Natural killer cell (primary cell): Measurements from ENCODE around the gene CDKAL1. TPM values are rescaled to one million over a fixed set of nuclear protein-coding genes. Genes with fewer than 3 reads are reported as not detected.
"Not testable (repeated sequence)": the region's sequence is repeated elsewhere in the genome, so short reads cannot be mapped to it uniquely, and the experiment has no call there.

Experiments
- ATAC-seq, 3 donors: fragments of 150-1000 bp in 2 of 3; fragments of 200-7000 bp in 1 of 3; cut with Tn5 transposase; 1 replicate in 1 of 3; 2 replicates in 2 of 3; pipeline ENCODE4 v1.10.0; 2021; ENCODE audit warnings: mild to moderate bottlenecking in 2 of 3, moderate library complexity in 2 of 3
- DNase-seq, 2 donors: peaks; one replicate each; pipeline versions ENCODE4 v3.0.0 to v3.0.0-alpha.2; 2013 to 2021; ENCODE audit warnings: mixed read lengths in 1 of 2
- H3K27ac ChIP-seq: one replicate; pipeline ENCODE4 v1.5.1; 2013; ENCODE audit warnings: mild to moderate bottlenecking, low read length
- H3K27me3 ChIP-seq: one replicate; pipeline ENCODE4 v1.6.1; 2013; ENCODE audit warnings: low read length; ENCODE audit not compliant: control insufficient read depth, insufficient read depth
- H3K36me3 ChIP-seq: one replicate; pipeline ENCODE4 v1.6.1; 2013; ENCODE audit warnings: low read length; ENCODE audit not compliant: control insufficient read depth, insufficient read depth
- H3K4me1 ChIP-seq: one replicate; pipeline ENCODE4 v1.6.1; 2013; ENCODE audit warnings: low read length; ENCODE audit not compliant: control insufficient read depth, insufficient read depth
- H3K4me3 ChIP-seq: one replicate; pipeline ENCODE4 v1.5.1; 2013; ENCODE audit warnings: low read length
- H3K9me3 ChIP-seq: one replicate; pipeline ENCODE4 v1.6.1; 2013; ENCODE audit warnings: low read length; ENCODE audit not compliant: control insufficient read depth, insufficient read depth
- H3K27ac Mint-ChIP-seq, 2 donors: one replicate each; pipeline ENCODE4 v1.8.0; 2022; ENCODE audit warnings: mild to moderate bottlenecking in 2 of 2, mixed read lengths in 2 of 2, moderate library complexity in 1 of 2
- H3K27me3 Mint-ChIP-seq, 2 donors: one replicate each; pipeline ENCODE4 v1.8.0; 2022; ENCODE audit warnings: low read depth in 2 of 2, mixed read lengths in 2 of 2
- H3K36me3 Mint-ChIP-seq: one replicate; pipeline ENCODE4 v1.8.0; 2022; ENCODE audit warnings: mixed read lengths
- H3K4me1 Mint-ChIP-seq, 2 donors: one replicate each; pipeline ENCODE4 v1.8.0; 2022; ENCODE audit warnings: mixed read lengths in 2 of 2
- H3K4me3 Mint-ChIP-seq: one replicate; pipeline ENCODE4 v1.8.0; 2022; ENCODE audit warnings: mild to moderate bottlenecking, moderate library complexity, mixed read lengths
- H3K9me3 Mint-ChIP-seq, 2 donors: one replicate each; pipeline ENCODE4 v1.8.0; 2022; ENCODE audit warnings: mixed read lengths in 2 of 2
- WGBS: methylation state at CpG from one replicate; pipeline ENCODE4 v1.1.7; 2013; ENCODE audit warnings: missing lambda C conversion rate; ENCODE audit not compliant: insufficient coverage; 5-methylcytosine and 5-hydroxymethylcytosine counted together
- intact Hi-C: fragments of 100-400 bp; cut with micrococcal nuclease; formaldehyde crosslinking; loops from one replicate; pipeline ENCODE4 v1.14.2; 2022
- total RNA-seq, 4 donors: library from RNA; stranded (reverse); fragments of 120-200 nt in 1 of 4; gene quantifications; one replicate each; pipeline versions ENCODE4 v1.2.3 to v1.2.4, GENCODE V29; 2013 to 2022
- TF ChIP-seq, protein P1 (sequence below): fragments of 200-600 bp; IDR thresholded peaks from one replicate; pipeline ENCODE4 v1.8.0; 2022; ENCODE audit warnings: antibody characterized with exemption

CDKAL1 gene
- total RNA-seq, 3 donors from 2014 or later (not counting 1 experiment from before 2014, with no cell fraction given), result 26.0 to 32.8 (median 28.9) TPM

DNA sequence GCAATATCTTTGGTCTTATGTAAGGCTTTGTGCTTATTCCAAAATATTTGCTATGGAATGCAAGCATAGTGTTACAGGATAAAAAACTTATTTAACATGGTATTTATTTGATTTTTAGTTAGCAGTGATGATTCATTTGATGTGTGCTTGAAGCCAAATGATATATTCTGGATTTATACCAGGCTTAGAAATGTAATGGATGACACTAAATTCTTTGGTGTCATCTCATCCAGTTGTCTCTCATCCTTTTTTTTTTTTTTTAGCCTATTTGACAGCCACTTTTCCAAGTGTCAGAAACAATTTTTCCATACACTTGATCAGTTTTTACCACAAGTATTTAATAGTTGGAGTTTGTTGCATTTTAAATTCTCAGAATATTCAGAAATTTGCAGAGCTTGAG is 515.3 kb downstream of the CDKAL1 start:
- Histone ChIP-seq H3K27ac (no peak overlapping the region), H3K36me3 (no peaks in the 10 kb centered on the region), H3K4me3 (no peak overlapping the region), H3K9me3 (no peaks in the 10 kb centered on the region), H3K4me1 (no peaks in the 10 kb centered on the region), H3K27me3 (no peaks in the 10 kb centered on the region)
- no peak for ATAC-seq
- no peak for DNase-seq
- intact Hi-C loops, result no loop called here
- no peaks in the 10 kb centered on the region for H3K4me1 Mint-ChIP-seq
- H3K9me3 Mint-ChIP-seq, result no peaks in the 10 kb centered on the region
- TF ChIP-seq, protein P1, sequence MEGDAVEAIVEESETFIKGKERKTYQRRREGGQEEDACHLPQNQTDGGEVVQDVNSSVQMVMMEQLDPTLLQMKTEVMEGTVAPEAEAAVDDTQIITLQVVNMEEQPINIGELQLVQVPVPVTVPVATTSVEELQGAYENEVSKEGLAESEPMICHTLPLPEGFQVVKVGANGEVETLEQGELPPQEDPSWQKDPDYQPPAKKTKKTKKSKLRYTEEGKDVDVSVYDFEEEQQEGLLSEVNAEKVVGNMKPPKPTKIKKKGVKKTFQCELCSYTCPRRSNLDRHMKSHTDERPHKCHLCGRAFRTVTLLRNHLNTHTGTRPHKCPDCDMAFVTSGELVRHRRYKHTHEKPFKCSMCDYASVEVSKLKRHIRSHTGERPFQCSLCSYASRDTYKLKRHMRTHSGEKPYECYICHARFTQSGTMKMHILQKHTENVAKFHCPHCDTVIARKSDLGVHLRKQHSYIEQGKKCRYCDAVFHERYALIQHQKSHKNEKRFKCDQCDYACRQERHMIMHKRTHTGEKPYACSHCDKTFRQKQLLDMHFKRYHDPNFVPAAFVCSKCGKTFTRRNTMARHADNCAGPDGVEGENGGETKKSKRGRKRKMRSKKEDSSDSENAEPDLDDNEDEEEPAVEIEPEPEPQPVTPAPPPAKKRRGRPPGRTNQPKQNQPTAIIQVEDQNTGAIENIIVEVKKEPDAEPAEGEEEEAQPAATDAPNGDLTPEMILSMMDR, result no peak
- no peaks in the 10 kb centered on the region for H3K36me3 Mint-ChIP-seq
- H3K27ac Mint-ChIP-seq, result no peak overlapping the region
- no peak overlapping the region for H3K4me3 Mint-ChIP-seq
- H3K27me3 Mint-ChIP-seq, result no peaks in the 10 kb centered on the region

DNA sequence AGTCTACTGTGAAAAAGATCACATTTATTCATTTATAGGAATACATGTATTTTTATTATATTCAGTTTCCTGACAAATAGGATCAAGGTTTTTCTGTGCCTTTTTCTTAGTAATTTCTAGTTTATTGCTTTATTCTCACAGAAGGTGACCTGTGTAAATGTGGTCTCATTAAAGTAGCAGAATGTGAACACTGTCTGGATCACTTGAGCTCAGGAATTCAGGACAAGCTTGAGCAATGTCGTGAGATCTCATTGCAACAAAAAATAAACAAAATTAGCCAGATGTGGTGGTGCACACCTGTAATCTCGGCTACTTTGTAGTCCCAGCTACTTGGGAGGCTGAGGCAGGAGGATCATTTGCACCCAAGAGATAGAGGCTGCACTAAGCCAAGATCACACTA is 516.7 kb downstream of the CDKAL1 start:
- H3K27ac Mint-ChIP-seq, result no peak overlapping the region
- Histone ChIP-seq H3K27me3 (no peaks in the 10 kb centered on the region), H3K4me3 (no peak overlapping the region), H3K9me3 (no peaks in the 10 kb centered on the region), H3K36me3 (no peaks in the 10 kb centered on the region), H3K4me1 (no peaks in the 10 kb centered on the region), H3K27ac (no peak overlapping the region)
- no peak for ATAC-seq
- no peak overlapping the region for H3K4me3 Mint-ChIP-seq
- no peak for DNase-seq
- WGBS, result 100% methylated on average over 2 of the region's 2 CpGs
- no peaks in the 10 kb centered on the region for H3K27me3 Mint-ChIP-seq
- intact Hi-C loops, result no loop called here
- TF ChIP-seq, protein P1, result no peak
- H3K9me3 Mint-ChIP-seq, result peaks cover 0 to 2% of the 10 kb centered on the region in 2 donors
- no peaks in the 10 kb centered on the region for H3K4me1 Mint-ChIP-seq
- H3K36me3 Mint-ChIP-seq, result no peaks in the 10 kb centered on the region

DNA sequence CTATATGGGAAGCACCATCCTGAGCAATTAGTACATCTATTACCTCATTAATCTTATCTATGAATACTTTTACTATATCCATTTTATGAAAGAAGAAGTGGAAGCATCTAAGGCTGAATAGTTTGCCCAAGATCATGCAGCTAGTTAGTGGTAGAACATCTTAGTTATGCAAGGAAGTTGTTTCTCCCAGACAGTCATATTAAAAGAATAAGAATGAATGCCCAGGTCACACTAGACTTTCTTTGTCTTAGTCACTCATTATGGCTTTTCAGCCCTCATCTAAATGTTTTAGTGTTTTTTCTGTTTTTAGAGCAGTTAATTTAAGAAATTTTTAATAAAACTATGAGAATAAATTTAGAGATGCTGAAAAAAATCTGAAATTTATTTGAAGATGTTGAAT is 517.5 kb downstream of the CDKAL1 start:
- Mint-ChIP-seq H3K36me3 (no peaks in the 10 kb centered on the region), H3K4me3 (no peak overlapping the region), H3K4me1 (no peaks in the 10 kb centered on the region), H3K27ac (no peak overlapping the region), H3K27me3 (no peaks in the 10 kb centered on the region), H3K9me3 (peaks cover 0 to 4% of the 10 kb centered on the region in 2 donors)
- H3K9me3 ChIP-seq, result no peaks in the 10 kb centered on the region
- no peaks in the 10 kb centered on the region for H3K36me3 ChIP-seq
- no peak overlapping the region for H3K27ac ChIP-seq
- H3K4me3 ChIP-seq, result no peak overlapping the region
- no peaks in the 10 kb centered on the region for H3K4me1 ChIP-seq
- intact Hi-C loops, result no loop called here
- TF ChIP-seq, protein P1, result no peak
- DNase-seq, result no peak
- no peak for ATAC-seq
- no peaks in the 10 kb centered on the region for H3K27me3 ChIP-seq

DNA sequence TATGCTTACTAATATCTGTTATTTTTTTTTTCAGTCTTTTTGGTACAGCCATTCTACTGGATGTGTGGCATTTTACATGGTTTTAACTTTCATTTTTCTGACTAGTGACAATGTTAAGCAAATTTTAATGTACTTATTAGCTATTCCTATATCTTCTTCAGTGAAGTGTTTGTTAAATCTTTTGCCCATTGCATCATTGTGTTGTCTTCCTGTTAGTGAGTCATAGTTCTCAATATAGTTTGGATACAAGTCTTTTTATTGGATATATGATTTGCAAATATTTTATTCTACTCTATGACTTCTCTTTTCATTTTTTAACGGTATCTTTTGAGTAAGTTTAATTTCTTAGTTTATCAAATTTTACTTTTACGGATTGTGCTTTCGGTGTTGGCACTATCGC is 519.4 kb downstream of the CDKAL1 start:
- H3K36me3 ChIP-seq, result no peaks in the 10 kb centered on the region
- TF ChIP-seq, protein P1, result no peak
- peaks cover 2% of the 10 kb centered on the region for H3K9me3 ChIP-seq
- no peak overlapping the region for H3K4me3 ChIP-seq
- no peak overlapping the region for H3K27ac ChIP-seq
- Mint-ChIP-seq H3K27me3 (no peaks in the 10 kb centered on the region), H3K4me3 (no peak overlapping the region), H3K9me3 (peaks cover 8 to 12% of the 10 kb centered on the region in 2 donors), H3K4me1 (peaks cover 0 to 9% of the 10 kb centered on the region in 2 donors), H3K36me3 (no peaks in the 10 kb centered on the region), H3K27ac (no peak overlapping the region)
- no peaks in the 10 kb centered on the region for H3K27me3 ChIP-seq
- no peak for ATAC-seq
- no peak for DNase-seq
- WGBS, result no CpG with 5 or more reads among the region's 4 CpGs
- H3K4me1 ChIP-seq, result no peaks in the 10 kb centered on the region
- intact Hi-C loops, result no loop called here

DNA sequence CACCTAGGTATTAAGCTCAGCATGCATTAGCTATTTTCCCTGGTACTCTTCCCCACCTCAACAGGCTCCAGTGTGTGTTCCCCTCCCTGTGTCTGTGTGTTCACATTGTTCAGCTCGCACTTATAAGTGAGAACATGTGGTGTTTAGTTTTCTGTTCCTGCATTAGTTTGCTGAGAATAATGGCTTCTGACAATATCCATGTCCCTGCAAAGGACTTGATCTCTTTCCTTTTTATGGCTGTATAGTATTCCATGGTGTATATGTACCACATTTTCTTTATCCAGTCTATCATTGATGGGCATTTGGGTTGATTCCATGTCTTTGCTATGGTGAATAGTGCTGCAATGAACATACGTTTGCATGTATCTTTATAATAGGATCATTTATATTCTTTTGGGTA is 521.2 kb downstream of the CDKAL1 start:
- H3K27me3 ChIP-seq, H3K27ac Mint-ChIP-seq, H3K4me1 ChIP-seq, intact Hi-C loops, H3K27me3 Mint-ChIP-seq, H3K4me1 Mint-ChIP-seq, ATAC-seq, DNase-seq, H3K36me3 ChIP-seq, H3K4me3 ChIP-seq, H3K36me3 Mint-ChIP-seq, H3K27ac ChIP-seq, H3K4me3 Mint-ChIP-seq: not testable (repeated sequence)
- H3K9me3 Mint-ChIP-seq, result peaks cover 10 to 16% of the 10 kb centered on the region in 2 donors
- peaks cover 13% of the 10 kb centered on the region for H3K9me3 ChIP-seq
- WGBS, result 100% methylated on average over 1 of the region's 2 CpGs
